MCF 10A (cell line): Measurements from ENCODE around the gene PACRG. TPM values are rescaled to one million over a fixed set of nuclear protein-coding genes. Genes with fewer than 3 reads are reported as not detected.
"Not testable (repeated sequence)": the region's sequence is repeated elsewhere in the genome, so short reads cannot be mapped to it uniquely, and the experiment has no call there.

Source experiments
- BruUV-seq: library from RNA; stranded (reverse); fragments of 400-500 nt; replicated peaks from 2 replicates; lab custom pipeline; 2021; lab: Mats Ljungman, UMichigan
- CTCF ChIA-PET: fragments of 300-600 bp; sonication (Branson Sonifier 250); formaldehyde crosslinking; extraction: SDS; loops from one replicate; lab custom pipeline; 2021; ENCODE audit warnings: antibody characterized with exemption, inconsistent platforms; lab: Yijun Ruan, JAX
- POLR2A ChIA-PET: fragments of 300-600, 350-650 bp; sonication (Branson Sonifier 250); formaldehyde crosslinking; extraction: SDS; loops from one replicate; lab custom pipeline; 2020; ENCODE audit warnings: antibody characterized with exemption, inconsistent platforms; lab: Yijun Ruan, JAX
- DNase-seq: peaks from one replicate; pipeline ENCODE4 v3.0.0-alpha.2; 2018; ENCODE audit not compliant: unreplicated experiment
- H3K27ac Mint-ChIP-seq: one replicate; pipeline ENCODE4 v1.8.0; 2022; ENCODE audit warnings: mild to moderate bottlenecking, low read depth, mixed read lengths; ENCODE audit not compliant: unreplicated experiment
- H3K27me3 Mint-ChIP-seq: one replicate; pipeline ENCODE4 v1.8.0; 2022; ENCODE audit warnings: mixed read lengths; ENCODE audit not compliant: insufficient read depth, unreplicated experiment
- H3K36me3 Mint-ChIP-seq: one replicate; pipeline ENCODE4 v1.8.0; 2022; ENCODE audit warnings: mild to moderate bottlenecking, moderate library complexity, mixed read lengths; ENCODE audit not compliant: insufficient read depth, unreplicated experiment
- H3K4me1 Mint-ChIP-seq: one replicate; pipeline ENCODE4 v1.8.0; 2022; ENCODE audit warnings: mixed read lengths; ENCODE audit not compliant: insufficient read depth, unreplicated experiment
- H3K4me3 Mint-ChIP-seq: one replicate; pipeline ENCODE4 v1.8.0; 2022; ENCODE audit warnings: mild to moderate bottlenecking, moderate library complexity, mixed read lengths; ENCODE audit not compliant: unreplicated experiment
- H3K9me3 Mint-ChIP-seq: one replicate; pipeline ENCODE4 v1.8.0; 2022; ENCODE audit warnings: mixed read lengths; ENCODE audit not compliant: unreplicated experiment
- intact Hi-C: fragments of 100-400 bp; cut with micrococcal nuclease; formaldehyde crosslinking; loops from 2 replicates; pipeline ENCODE4 v1.14.1; 2022
- total RNA-seq: library from RNA; stranded (reverse); gene quantifications from 2 replicates; pipeline ENCODE4 v1.2.3, GENCODE V29; 2022
- TF ChIP-seq, protein P1 (sequence below): fragments of 200-600 bp; IDR thresholded peaks from one replicate; pipeline ENCODE4 v1.8.0; 2022; ENCODE audit warnings: antibody characterized with exemption, mild to moderate bottlenecking; ENCODE audit not compliant: unreplicated experiment

PACRG gene
- total RNA-seq, 1 experiment from 2014 or later = not detected

DNA sequence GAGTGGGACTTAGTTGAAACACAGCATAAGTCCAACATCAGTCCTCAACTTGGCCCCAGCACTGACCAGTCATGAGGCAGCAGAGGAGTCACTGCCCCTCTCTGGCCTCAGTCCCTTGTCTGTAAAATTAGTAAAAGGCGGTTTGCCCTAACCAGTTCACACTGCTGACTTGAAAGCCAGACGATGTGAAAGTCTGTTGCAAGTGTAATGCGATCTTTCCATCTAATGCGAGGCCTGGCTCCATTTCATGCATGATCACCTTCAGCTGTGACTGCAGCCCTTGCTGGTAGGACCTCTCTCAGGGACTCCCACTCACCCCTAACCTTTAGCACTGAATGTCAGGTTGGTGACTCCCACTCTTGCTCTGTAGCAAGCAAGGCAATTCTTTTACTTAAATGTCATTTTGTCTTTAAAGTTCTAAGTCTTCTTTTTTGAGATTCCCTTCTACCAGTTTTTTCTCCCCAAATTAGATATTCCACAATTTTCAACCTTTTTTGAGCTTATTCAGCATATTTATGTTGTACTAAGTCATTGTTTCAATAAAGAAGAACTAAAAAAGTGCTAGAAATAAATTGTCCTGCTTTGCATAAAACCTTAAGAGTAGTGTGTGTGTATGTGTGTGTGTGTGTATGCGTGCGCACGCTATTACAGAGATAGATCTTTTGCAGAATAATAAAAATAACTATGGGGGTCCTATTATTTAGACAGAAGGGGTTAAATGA lies 245.5 kb downstream of the PACRG start:
- Mint-ChIP-seq H3K27ac (no peak overlapping the region), H3K4me1 (peaks cover 14% of the 10 kb centered on the region), H3K9me3 (no peaks in the 10 kb centered on the region), H3K4me3 (no peak overlapping the region), H3K36me3 (no peaks in the 10 kb centered on the region), H3K27me3 (no peaks in the 10 kb centered on the region)
- TF ChIP-seq, protein P1, sequence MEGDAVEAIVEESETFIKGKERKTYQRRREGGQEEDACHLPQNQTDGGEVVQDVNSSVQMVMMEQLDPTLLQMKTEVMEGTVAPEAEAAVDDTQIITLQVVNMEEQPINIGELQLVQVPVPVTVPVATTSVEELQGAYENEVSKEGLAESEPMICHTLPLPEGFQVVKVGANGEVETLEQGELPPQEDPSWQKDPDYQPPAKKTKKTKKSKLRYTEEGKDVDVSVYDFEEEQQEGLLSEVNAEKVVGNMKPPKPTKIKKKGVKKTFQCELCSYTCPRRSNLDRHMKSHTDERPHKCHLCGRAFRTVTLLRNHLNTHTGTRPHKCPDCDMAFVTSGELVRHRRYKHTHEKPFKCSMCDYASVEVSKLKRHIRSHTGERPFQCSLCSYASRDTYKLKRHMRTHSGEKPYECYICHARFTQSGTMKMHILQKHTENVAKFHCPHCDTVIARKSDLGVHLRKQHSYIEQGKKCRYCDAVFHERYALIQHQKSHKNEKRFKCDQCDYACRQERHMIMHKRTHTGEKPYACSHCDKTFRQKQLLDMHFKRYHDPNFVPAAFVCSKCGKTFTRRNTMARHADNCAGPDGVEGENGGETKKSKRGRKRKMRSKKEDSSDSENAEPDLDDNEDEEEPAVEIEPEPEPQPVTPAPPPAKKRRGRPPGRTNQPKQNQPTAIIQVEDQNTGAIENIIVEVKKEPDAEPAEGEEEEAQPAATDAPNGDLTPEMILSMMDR = no peak
- intact Hi-C loops = no loop called here
- POLR2A ChIA-PET = no interaction called here
- CTCF ChIA-PET = no interaction called here
- DNase-seq = no peak
- BruUV-seq = no TSS peak

DNA sequence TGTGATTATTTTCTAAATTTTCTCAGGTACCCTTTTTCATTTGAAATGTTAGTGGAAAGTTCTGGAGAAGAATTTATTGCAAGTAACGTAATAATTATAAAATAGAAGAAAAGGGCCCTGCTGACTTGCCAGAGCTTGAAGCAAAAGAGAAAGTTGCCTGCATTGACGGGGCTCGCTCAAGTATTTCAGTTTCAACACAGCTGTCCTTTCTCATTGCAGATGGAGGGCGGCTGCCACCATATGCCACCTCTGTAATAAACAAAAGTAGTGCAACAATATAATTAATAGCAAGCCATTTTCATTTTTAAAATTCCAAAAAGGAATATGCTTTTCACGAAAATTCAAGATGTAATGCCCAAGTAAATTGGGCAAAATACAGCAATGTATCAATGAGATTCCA lies 246.2 kb downstream of the PACRG start:
- no peak overlapping the region for H3K27ac Mint-ChIP-seq
- ChIA-PET CTCF (no interaction called here), POLR2A (no interaction called here)
- TF ChIP-seq, protein P1 = no peak
- no peak overlapping the region for H3K4me3 Mint-ChIP-seq
- no TSS peak for BruUV-seq
- H3K27me3 Mint-ChIP-seq = no peaks in the 10 kb centered on the region
- peaks cover 16% of the 10 kb centered on the region for H3K4me1 Mint-ChIP-seq
- intact Hi-C loops = no loop called here
- no peaks in the 10 kb centered on the region for H3K36me3 Mint-ChIP-seq
- DNase-seq = no peak
- no peaks in the 10 kb centered on the region for H3K9me3 Mint-ChIP-seq

- TF ChIP-seq, protein P1 = no peak
- intact Hi-C loops = no loop called here
- Mint-ChIP-seq H3K27ac (no peak overlapping the region), H3K36me3 (no peaks in the 10 kb centered on the region), H3K27me3 (no peaks in the 10 kb centered on the region), H3K9me3 (no peaks in the 10 kb centered on the region), H3K4me1 (peaks cover 22% of the 10 kb centered on the region), H3K4me3 (no peak overlapping the region)
- CTCF ChIA-PET = interaction anchor here (0.6 to 0.7 kb wide), 3 partner anchors 25 to 275 kb away, joined by 3 to 4 read pairs (median 3); no protein-coding TSS in a partner anchor
- DNase-seq = no peak
- POLR2A ChIA-PET = interaction anchor here (0.7 kb wide), 1 partner anchor 442 kb away, joined by 3 read pairs; no protein-coding TSS in a partner anchor
- BruUV-seq = no TSS peak
Observed at GRCh38 chr6:162974685-162975084, 246.9 kb downstream of the PACRG start.

- H3K27me3 Mint-ChIP-seq = no peaks in the 10 kb centered on the region
- TF ChIP-seq, protein P1 = no peak
- no peak overlapping the region for H3K27ac Mint-ChIP-seq
- BruUV-seq = no TSS peak
- H3K36me3 Mint-ChIP-seq = no peaks in the 10 kb centered on the region
- CTCF ChIA-PET = interaction anchor here (1.6 kb wide), 1 partner anchor 11 kb away, joined by 4 read pairs; no protein-coding TSS in a partner anchor
- no peak overlapping the region for H3K4me3 Mint-ChIP-seq
- peaks cover 22% of the 10 kb centered on the region for H3K4me1 Mint-ChIP-seq
- no peak for DNase-seq
- intact Hi-C loops = no loop called here
- POLR2A ChIA-PET = no interaction called here
- no peaks in the 10 kb centered on the region for H3K9me3 Mint-ChIP-seq
Observed at GRCh38 chr6:162976141-162976540, 248.4 kb downstream of the PACRG start.

DNA sequence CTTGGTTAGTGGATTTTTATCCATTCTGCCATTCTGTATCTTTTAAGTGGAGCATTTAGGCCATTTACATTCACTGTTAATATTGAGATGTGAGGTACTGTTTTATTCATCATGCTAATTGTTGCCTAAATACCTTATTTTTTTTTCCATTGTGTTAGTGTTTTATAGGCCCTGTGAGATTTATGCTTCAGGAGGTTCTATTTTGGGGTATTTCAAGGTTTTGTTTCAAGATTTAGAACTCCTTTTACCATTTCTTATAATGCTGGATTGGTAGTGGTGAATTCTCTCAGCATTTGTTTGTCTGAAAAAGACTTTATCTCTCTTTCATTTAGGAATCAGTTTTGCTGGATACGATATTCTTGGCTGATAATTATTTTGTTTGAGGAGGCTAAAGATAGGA lies 255.5 kb downstream of the PACRG start:
- H3K4me1 Mint-ChIP-seq, H3K27me3 Mint-ChIP-seq, BruUV-seq, intact Hi-C loops, DNase-seq, H3K4me3 Mint-ChIP-seq, H3K36me3 Mint-ChIP-seq, H3K27ac Mint-ChIP-seq: not testable (repeated sequence)
- ChIA-PET CTCF (interaction anchor here (0.6 kb wide), 1 partner anchor 197 kb away, joined by 3 read pairs; no protein-coding TSS in a partner anchor), POLR2A (interaction anchor here (0.6 kb wide), 1 partner anchor 435 kb away, joined by 3 read pairs; no protein-coding TSS in a partner anchor)
- H3K9me3 Mint-ChIP-seq = peaks cover 19% of the 10 kb centered on the region
